Small intestine (tissue), 7 donors: Measurements from ENCODE around the gene ANKRD28. TPM values are rescaled to one million over a fixed set of nuclear protein-coding genes. Genes with fewer than 3 reads are reported as not detected.

Experiments
- DNase-seq, 2 donors: peaks; one replicate each; pipeline versions ENCODE4 v3.0.0 to v3.0.0-alpha.2; 2013
- FAIRE-seq: peaks from 2 replicates; lab custom pipeline; 2012; peaks lifted over from hg19 to GRCh38; lab: Jason Lieb, UNC
- H3K27ac ChIP-seq, 3 donors: one replicate each; pipeline ENCODE4 v1.5.1; 2013; ENCODE audit warnings: low read length in 2 of 3, mild to moderate bottlenecking in 2 of 3, control low read depth in 1 of 3, inconsistent platforms in 1 of 3, low read depth in 1 of 3, moderate library complexity in 1 of 3
- H3K27me3 ChIP-seq, 3 donors: one replicate each; pipeline ENCODE4 v1.6.1; 2013; ENCODE audit warnings: low read length in 3 of 3, inconsistent platforms in 1 of 3; ENCODE audit not compliant: control insufficient read depth in 3 of 3, insufficient read depth in 3 of 3
- H3K36me3 ChIP-seq, 3 donors: one replicate each; pipeline ENCODE4 v1.6.1; 2013; ENCODE audit warnings: low read length in 3 of 3, inconsistent platforms in 1 of 3, low read depth in 1 of 3, mild to moderate bottlenecking in 1 of 3, moderate library complexity in 1 of 3; ENCODE audit not compliant: control insufficient read depth in 3 of 3, insufficient read depth in 2 of 3
- H3K4me1 ChIP-seq, 3 donors: one replicate each; pipeline ENCODE4 v1.6.1; 2013; ENCODE audit warnings: low read length in 2 of 3, inconsistent platforms in 1 of 3, low read depth in 1 of 3, mild to moderate bottlenecking in 1 of 3, moderate library complexity in 1 of 3; ENCODE audit not compliant: control insufficient read depth in 3 of 3, insufficient read depth in 2 of 3
- H3K4me3 ChIP-seq, 3 donors: one replicate each; pipeline ENCODE4 v1.5.1; 2013; ENCODE audit warnings: low read length in 3 of 3, control low read depth in 1 of 3, inconsistent platforms in 1 of 3, low read depth in 1 of 3, mild to moderate bottlenecking in 1 of 3, moderate library complexity in 1 of 3
- H3K9me3 ChIP-seq, 2 donors: one replicate each; pipeline ENCODE4 v1.6.1; 2013; ENCODE audit warnings: low read depth in 1 of 2, low read length in 1 of 2; ENCODE audit not compliant: control insufficient read depth in 2 of 2, insufficient read depth in 1 of 2
- WGBS, 3 donors: extraction: QIAGEN DNeasy Blood & Tissue Kit; methylation state at CpG; one replicate each; pipeline ENCODE4 v1.1.7; 2013; 5-methylcytosine and 5-hydroxymethylcytosine counted together
- polyA plus RNA-seq, 4 donors: library from polyadenylated mRNA; stranded (reverse) in 3 of 4; unstranded in 1 of 4; fragments of 200-250 nt in 3 of 4; fragments of 120-200 nt in 1 of 4; gene quantifications; one replicate each; pipeline versions ENCODE4 v1.2.1 to v1.2.3, GENCODE V29; 2013
- donor health status: healthy with polysubstance abuse.
- donor health status: control.
- donor health status: control.
- donor health status: Bipolar disorder and iron deficiency.
- donor health status: healthy.

Gene ANKRD28
- polyA plus RNA-seq, 4 donors: 8.9 to 28.7 (median 11.6) TPM

DNA sequence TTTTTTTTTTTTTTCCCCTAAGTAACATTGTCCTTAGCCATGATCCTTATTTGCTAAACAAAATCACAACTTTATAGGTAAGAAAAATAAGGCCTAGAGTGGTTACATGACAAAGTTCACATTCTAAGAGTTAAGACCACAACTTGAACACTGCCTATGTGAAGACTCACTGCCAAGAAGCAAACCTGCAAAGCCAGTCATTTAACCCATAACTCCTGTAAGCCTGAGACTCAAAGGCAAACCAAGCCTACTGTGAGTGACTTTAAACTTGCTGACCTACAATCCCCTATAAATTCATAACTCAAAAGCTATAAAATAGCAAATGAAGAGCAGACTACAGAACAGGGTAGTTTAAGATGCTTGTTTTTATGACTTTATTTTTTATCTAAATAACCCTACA is 12.9 kb upstream of the ANKRD28 start:
- FAIRE-seq (no peak), DNase-seq (peak in 1 of 2 donors; percentile 13)
- H3K27me3 ChIP-seq: no peaks in the 10 kb centered on the region

DNA sequence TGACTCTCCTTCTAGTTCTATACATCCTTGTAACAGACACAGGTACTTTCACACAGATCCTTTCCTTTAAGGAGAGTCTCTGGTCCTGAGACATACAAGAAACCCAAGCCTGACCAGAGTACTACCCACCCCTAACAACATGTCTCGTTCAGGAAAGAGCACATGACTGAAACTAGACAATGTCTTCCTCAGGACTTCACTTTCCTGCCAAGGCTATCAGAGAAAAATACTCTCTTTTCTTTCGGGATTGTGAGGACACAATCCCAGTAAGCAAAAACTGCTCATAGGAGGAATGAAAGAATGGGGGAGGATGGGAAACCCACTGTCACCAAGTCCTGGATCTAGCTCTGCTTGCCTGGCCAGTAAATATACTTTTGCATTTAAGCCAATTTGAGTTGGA is 11.5 kb upstream of the ANKRD28 start:
- H3K4me1 ChIP-seq: no peaks in the 10 kb centered on the region
- no peak overlapping the region for H3K4me3 ChIP-seq
- no peak overlapping the region for H3K27ac ChIP-seq
- no peak for FAIRE-seq
- no peaks in the 10 kb centered on the region for H3K27me3 ChIP-seq
- peaks cover 0 to 2% (median 0%) of the 10 kb centered on the region in 3 donors for H3K36me3 ChIP-seq
- no peaks in the 10 kb centered on the region for H3K9me3 ChIP-seq
- 69 to 82% (median 82%) methylated on average over 2 of the region's 2 CpGs for WGBS, 3 donors
- DNase-seq: no peak

More for the DNA sequence above, 12.9 kb upstream of the ANKRD28 start:
- no peak overlapping the region for H3K27ac ChIP-seq
- peaks cover 0 to 2% (median 0%) of the 10 kb centered on the region in 3 donors for H3K36me3 ChIP-seq
- no peaks in the 10 kb centered on the region for H3K4me1 ChIP-seq
- no peak overlapping the region for H3K4me3 ChIP-seq
- no peaks in the 10 kb centered on the region for H3K9me3 ChIP-seq

DNA sequence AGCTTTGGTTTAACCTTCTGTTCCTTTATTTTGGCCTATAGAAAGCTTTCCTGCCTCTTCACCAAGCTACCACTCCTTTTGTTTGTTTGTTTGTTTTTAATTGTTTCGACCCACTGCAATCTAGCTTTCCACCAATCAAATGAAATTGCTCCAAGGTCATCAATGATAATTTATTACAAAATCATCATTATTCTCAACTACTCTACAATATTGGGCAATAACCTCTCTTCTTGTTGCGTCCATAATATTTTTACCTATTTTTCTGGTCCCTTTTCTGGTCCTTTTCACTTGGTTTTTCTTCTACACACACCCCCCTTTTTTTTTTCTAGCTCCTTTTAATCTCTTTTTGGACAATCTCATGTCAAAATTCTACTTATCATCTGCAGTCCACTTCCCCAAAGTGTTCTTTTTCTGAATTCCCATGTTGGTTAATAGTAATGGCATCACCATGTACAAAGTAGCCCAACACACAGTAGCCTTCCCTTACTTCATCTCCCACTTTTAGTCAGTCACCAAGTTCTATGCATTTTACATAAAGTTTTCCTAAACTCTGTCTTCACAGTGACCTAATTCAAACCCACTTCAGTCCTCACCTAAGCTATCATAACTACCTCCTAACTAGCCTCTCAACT is 11.0 kb upstream of the ANKRD28 start:
- Histone ChIP-seq H3K4me1 (no peaks in the 10 kb centered on the region), H3K9me3 (no peaks in the 10 kb centered on the region), H3K36me3 (peaks cover 0 to 2% (median 0%) of the 10 kb centered on the region in 3 donors), H3K27ac (no peak overlapping the region), H3K4me3 (no peak overlapping the region), H3K27me3 (no peaks in the 10 kb centered on the region)
- FAIRE-seq: no peak
- WGBS, 3 donors: 90 to 98% (median 96%) methylated on average over 2 of the region's 2 CpGs
- DNase-seq: no peak

DNA sequence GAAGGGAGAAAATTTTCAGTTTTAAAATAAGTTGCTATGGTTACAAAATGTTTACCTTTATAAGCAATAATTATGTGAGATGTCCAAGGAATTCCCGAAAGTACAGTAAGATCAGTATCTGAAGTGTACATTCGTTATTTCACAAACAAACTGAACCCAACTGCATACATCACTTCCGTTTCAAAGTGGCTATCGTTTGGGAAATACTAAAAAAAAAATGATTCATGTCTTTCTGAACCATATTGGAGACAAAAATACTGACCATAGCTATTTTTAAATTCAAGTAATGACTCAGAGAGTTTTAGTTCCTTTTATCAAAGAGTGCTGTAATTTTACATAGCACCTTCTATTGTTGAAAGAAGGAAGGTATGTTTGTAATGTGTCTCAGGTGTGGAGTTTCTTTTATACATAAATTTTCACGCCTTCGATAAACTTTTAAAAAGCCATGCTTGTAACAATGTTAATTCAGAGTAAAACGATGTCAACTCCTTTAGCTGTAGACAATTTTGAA is 8.0 kb upstream of the ANKRD28 start:
- DNase-seq (peak in 1 of 2 donors; percentile 7), FAIRE-seq (no peak)
- no peaks in the 10 kb centered on the region for H3K9me3 ChIP-seq
- no peak overlapping the region for H3K27ac ChIP-seq
- 51 to 76% (median 67%) methylated on average over 7 of the region's 7 CpGs for WGBS, 3 donors
- H3K4me3 ChIP-seq: no peak overlapping the region
- H3K36me3 ChIP-seq: no peaks in the 10 kb centered on the region
- no peaks in the 10 kb centered on the region for H3K4me1 ChIP-seq
- no peaks in the 10 kb centered on the region for H3K27me3 ChIP-seq

DNA sequence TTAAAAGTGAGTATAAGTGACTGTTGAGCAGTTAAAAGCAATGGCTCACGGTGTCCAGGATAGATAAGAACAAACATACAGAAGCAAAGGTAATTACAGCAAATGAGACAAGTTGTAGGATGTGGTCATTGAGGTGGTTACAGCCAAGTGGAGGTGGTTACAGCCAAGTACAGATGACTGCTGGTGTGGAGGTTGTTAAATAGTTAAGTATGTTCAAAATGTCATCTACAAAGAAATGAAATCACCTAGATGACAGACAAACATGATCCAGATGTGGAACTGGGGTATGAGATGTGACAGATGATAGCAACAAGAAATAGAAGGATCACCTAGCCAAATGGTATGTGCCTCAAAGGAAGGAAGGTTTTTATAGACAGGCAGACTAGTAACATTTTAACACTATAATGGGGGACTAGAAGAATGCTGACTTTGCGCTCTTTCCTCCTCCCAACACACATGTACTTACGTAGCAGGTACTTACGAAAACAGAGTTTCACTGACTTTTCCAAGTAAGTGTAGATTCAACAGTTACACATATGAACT is 6.8 kb upstream of the ANKRD28 start:
- no peak for DNase-seq

DNA sequence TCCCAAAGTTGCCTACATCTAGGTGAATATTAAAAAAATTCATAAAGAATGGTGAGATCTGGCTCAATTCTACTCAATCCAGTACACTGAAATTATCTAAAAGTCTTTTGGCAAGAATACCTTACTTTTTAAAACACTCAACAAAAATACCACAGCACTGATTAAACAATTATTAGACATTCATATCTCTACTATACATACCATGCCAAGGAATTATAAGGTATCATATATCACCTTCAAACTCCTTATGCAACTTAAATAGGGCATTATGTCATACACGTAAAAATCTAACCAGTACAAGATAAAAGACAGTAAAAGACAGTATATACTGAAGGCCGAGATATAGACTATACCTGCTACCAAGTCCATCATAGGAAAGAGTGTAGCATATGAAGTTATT is 6.1 kb upstream of the ANKRD28 start:
- Histone ChIP-seq H3K27me3 (no peaks in the 10 kb centered on the region), H3K9me3 (no peaks in the 10 kb centered on the region), H3K36me3 (no peaks in the 10 kb centered on the region), H3K27ac (no peak overlapping the region), H3K4me3 (no peak overlapping the region), H3K4me1 (peaks cover 0 to 5% (median 0%) of the 10 kb centered on the region in 3 donors)
- no peak for FAIRE-seq
- WGBS, 3 donors: 68 to 86% (median 70%) methylated on average over 2 of the region's 2 CpGs
- DNase-seq: no peak

More for the DNA sequence above, 6.8 kb upstream of the ANKRD28 start:
- Histone ChIP-seq H3K4me3 (no peak overlapping the region), H3K9me3 (no peaks in the 10 kb centered on the region), H3K4me1 (peaks cover 0 to 5% (median 0%) of the 10 kb centered on the region in 3 donors), H3K36me3 (no peaks in the 10 kb centered on the region), H3K27ac (peak overlapping the region in 2 of 3 donors; percentile 4 to 18), H3K27me3 (no peaks in the 10 kb centered on the region)
- 81 to 91% (median 84%) methylated on average over 4 of the region's 4 CpGs for WGBS, 3 donors
- no peak for FAIRE-seq

- Histone ChIP-seq H3K9me3 (no peaks in the 10 kb centered on the region), H3K4me1 (peaks cover 0 to 5% (median 0%) of the 10 kb centered on the region in 3 donors), H3K36me3 (no peaks in the 10 kb centered on the region), H3K27me3 (no peaks in the 10 kb centered on the region), H3K4me3 (no peak overlapping the region), H3K27ac (no peak overlapping the region)
- no peak for DNase-seq
- FAIRE-seq: no peak
- 67 to 79% (median 74%) methylated on average over 3 of the region's 3 CpGs for WGBS, 3 donors
Measured at GRCh38 chr3:15801298-15801697, 3.5 kb upstream of the ANKRD28 start.

DNA sequence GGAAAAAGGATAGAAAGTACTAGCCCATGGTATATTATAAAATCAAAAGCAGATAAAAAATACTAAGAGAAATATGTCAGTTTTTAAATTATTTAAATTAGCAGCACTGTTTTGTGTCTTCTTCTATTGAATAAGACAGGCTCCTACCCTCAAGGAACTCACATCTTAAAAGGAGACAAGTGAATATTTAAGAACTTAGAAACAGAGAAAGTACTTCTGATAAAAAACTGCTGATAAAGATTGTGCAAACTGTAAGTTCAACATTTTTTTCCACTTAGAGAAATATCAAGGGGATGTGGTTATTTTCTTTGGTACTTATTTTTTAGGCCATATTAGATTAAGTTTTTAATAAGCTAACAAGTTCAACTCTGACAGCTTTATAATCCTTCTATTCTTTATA is 3.0 kb upstream of the ANKRD28 start:
- H3K27ac ChIP-seq: peak overlapping the region in 1 of 3 donors; percentile 41
- H3K9me3 ChIP-seq: no peaks in the 10 kb centered on the region
- DNase-seq (no peak), FAIRE-seq (no peak)
- no peaks in the 10 kb centered on the region for H3K27me3 ChIP-seq
- no peaks in the 10 kb centered on the region for H3K36me3 ChIP-seq
- H3K4me3 ChIP-seq: no peak overlapping the region
- H3K4me1 ChIP-seq: peaks cover 0 to 5% (median 0%) of the 10 kb centered on the region in 3 donors
